Thoracic aorta (tissue), 2 donors: ENCODE data around the gene ODF2. TPM values are rescaled to one million over a fixed set of nuclear protein-coding genes. Genes with fewer than 3 reads are reported as not detected.

Experiments
- ATAC-seq: fragments of 150-250 bp; one replicate; pipeline ENCODE4 v1.8.0; 2017; ENCODE audit warnings: low read depth; ENCODE audit not compliant: insufficient number of reproducible peaks, low FRiP score
- DNase-seq: peaks from one replicate; pipeline ENCODE4 v3.0.0-alpha.2; 2020; ENCODE audit warnings: low spot score
- H3K27ac ChIP-seq, 2 donors: fragments of 200-600 bp; sonication (generic); 1 replicate in 1 of 2; 2 replicates in 1 of 2; pipeline ENCODE4 v1.5.1; 2016; ENCODE audit warnings: mild to moderate bottlenecking in 2 of 2, moderate library complexity in 2 of 2
- H3K27me3 ChIP-seq: fragments of 200-600 bp; sonication (generic); replicated peaks from 2 replicates; pipeline ENCODE4 v1.6.0; 2016; ENCODE audit warnings: mild to moderate bottlenecking; ENCODE audit not compliant: insufficient read depth
- H3K36me3 ChIP-seq: fragments of 200-600 bp; sonication (generic); one replicate; pipeline ENCODE4 v1.5.1; 2016
- H3K4me1 ChIP-seq, 2 donors: fragments of 200-600 bp; sonication (generic); 1 replicate in 1 of 2; 2 replicates in 1 of 2; pipeline versions ENCODE4 v1.5.1 to v1.6.0; 2016; ENCODE audit warnings: low read depth in 2 of 2, mild to moderate bottlenecking in 1 of 2; ENCODE audit not compliant: control insufficient read depth in 1 of 2
- H3K4me3 ChIP-seq: fragments of 200-600 bp; sonication (generic); 2 replicates; pipeline ENCODE4 v1.5.1; 2016; ENCODE audit warnings: mild to moderate bottlenecking
- H3K9me3 ChIP-seq: fragments of 200-600 bp; sonication (generic); 2 replicates; pipeline ENCODE4 v1.5.1; 2016
- total RNA-seq, 2 donors: library from RNA; depleted of rRNA; stranded (reverse); fragments of >200 nt; gene quantifications; one replicate each; pipeline versions ENCODE4 v1.1.0 to v1.2.3, GENCODE V29; 2016
- TF ChIP-seq, protein P1 (sequence below): fragments of 200-600 bp; sonication (generic); IDR thresholded peaks from one replicate; pipeline ENCODE4 v1.5.1; 2019; ENCODE audit warnings: antibody characterized with exemption

ODF2 gene
- total RNA-seq, 2 donors from 2014 or later, result 22.5 to 36.5 TPM

GRCh38 chr9:128481561-128481960, 25.8 kb downstream of the ODF2 start:
- Histone ChIP-seq H3K36me3 (peaks cover 44% of the 10 kb centered on the region), H3K27me3 (no peaks in the 10 kb centered on the region), H3K9me3 (no peaks in the 10 kb centered on the region), H3K4me3 (no peak overlapping the region), H3K4me1 (no peaks in the 10 kb centered on the region), H3K27ac (no peak overlapping the region)
- DNase-seq, result no peak
- TF ChIP-seq, protein P1, sequence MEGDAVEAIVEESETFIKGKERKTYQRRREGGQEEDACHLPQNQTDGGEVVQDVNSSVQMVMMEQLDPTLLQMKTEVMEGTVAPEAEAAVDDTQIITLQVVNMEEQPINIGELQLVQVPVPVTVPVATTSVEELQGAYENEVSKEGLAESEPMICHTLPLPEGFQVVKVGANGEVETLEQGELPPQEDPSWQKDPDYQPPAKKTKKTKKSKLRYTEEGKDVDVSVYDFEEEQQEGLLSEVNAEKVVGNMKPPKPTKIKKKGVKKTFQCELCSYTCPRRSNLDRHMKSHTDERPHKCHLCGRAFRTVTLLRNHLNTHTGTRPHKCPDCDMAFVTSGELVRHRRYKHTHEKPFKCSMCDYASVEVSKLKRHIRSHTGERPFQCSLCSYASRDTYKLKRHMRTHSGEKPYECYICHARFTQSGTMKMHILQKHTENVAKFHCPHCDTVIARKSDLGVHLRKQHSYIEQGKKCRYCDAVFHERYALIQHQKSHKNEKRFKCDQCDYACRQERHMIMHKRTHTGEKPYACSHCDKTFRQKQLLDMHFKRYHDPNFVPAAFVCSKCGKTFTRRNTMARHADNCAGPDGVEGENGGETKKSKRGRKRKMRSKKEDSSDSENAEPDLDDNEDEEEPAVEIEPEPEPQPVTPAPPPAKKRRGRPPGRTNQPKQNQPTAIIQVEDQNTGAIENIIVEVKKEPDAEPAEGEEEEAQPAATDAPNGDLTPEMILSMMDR, result no peak
- no peak for ATAC-seq

- no peak for ATAC-seq
- TF ChIP-seq, protein P1, result no peak
Measured at GRCh38 chr9:128482186-128482585, 26.4 kb downstream of the ODF2 start.

GRCh38 chr9:128484686-128485413, 29.0 kb downstream of the ODF2 start:
- H3K36me3 ChIP-seq, result peaks cover 54% of the 10 kb centered on the region
- TF ChIP-seq, protein P1, result no peak

More at GRCh38 chr9:128482186-128482585, 26.4 kb downstream of the ODF2 start:
- Histone ChIP-seq H3K36me3 (peaks cover 49% of the 10 kb centered on the region), H3K4me1 (no peaks in the 10 kb centered on the region), H3K27ac (no peak overlapping the region), H3K4me3 (no peak overlapping the region), H3K27me3 (no peaks in the 10 kb centered on the region), H3K9me3 (no peaks in the 10 kb centered on the region)
- no peak for DNase-seq

DNA sequence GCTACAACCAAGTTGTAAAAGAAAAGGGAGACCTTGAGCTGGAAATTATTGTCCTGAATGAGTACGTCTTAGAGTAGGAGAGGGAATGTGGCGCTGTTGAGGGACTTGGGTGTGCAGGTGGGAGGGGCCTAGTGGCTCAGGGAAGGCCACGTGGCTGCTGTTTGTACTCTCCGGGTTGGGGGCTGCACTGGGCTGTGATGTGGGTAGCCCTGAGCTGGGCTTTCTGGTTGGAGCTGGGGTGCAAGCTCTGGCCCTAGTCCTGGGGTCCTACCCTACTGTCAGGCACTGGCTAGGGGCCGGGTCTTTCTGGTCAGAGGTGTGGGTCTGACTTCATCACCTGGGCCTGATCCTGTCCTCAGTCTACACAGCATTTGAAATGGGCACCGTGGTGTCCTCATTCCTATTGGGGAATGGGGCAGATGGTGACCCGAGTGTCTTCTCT, 29.6 kb downstream of the ODF2 start:
- TF ChIP-seq, protein P1, result no peak
- Histone ChIP-seq H3K4me1 (no peaks in the 10 kb centered on the region), H3K27ac (no peak overlapping the region), H3K27me3 (no peaks in the 10 kb centered on the region), H3K9me3 (no peaks in the 10 kb centered on the region), H3K4me3 (no peak overlapping the region), H3K36me3 (peaks cover 54% of the 10 kb centered on the region)
- DNase-seq (no peak), ATAC-seq (no peak)

More at GRCh38 chr9:128484686-128485413, 29.0 kb downstream of the ODF2 start:
- Histone ChIP-seq H3K9me3 (no peaks in the 10 kb centered on the region), H3K27ac (no peak overlapping the region), H3K27me3 (no peaks in the 10 kb centered on the region), H3K4me3 (no peak overlapping the region), H3K4me1 (no peaks in the 10 kb centered on the region)
- DNase-seq, result no peak
- no peak for ATAC-seq

DNA sequence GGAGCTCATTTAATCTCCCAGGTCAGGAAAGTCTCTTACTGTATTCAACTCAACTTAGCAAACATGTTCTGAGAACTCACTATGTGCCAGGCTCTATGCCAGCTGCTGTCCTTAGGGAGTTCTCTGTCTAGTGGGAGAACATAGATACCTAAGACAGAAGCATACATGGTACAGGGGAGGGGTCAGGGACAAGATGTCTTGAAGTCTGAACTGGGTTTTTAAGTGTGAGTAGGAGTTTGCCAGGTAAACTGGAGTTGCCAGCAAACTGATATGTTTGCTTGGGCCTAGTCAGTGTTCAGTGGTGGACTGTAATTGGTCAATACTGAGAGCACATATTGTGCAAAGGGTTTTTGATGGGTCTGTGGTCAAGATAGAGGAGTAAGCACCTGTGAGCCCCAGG, 30.4 kb downstream of the ODF2 start:
- H3K36me3 ChIP-seq, result peaks cover 52% of the 10 kb centered on the region
- H3K9me3 ChIP-seq, result no peaks in the 10 kb centered on the region
- H3K27me3 ChIP-seq, result no peaks in the 10 kb centered on the region
- H3K4me1 ChIP-seq, result no peaks in the 10 kb centered on the region
- ATAC-seq, result no peak
- no peak for DNase-seq
- TF ChIP-seq, protein P1, result no peak
- H3K4me3 ChIP-seq, result no peak overlapping the region
- no peak overlapping the region for H3K27ac ChIP-seq
